OCI-LY7 (cell line): ENCODE measurements around the gene GLB1L2. TPM values are rescaled to one million over a fixed set of nuclear protein-coding genes. Genes with fewer than 3 reads are reported as not detected.

ENCODE experiments used
- BruUV-seq: library from RNA; stranded (reverse); fragments of 400-500 nt; replicated peaks from 2 replicates; lab custom pipeline; 2021; lab: Mats Ljungman, UMichigan
- CTCF ChIA-PET: fragments of 300-600 bp; sonication (Branson Sonifier 250); formaldehyde crosslinking; loops from one replicate; lab custom pipeline; 2022; ENCODE audit warnings: antibody characterized with exemption; ENCODE audit not compliant: unreplicated experiment; lab: Charles Lee
- POLR2A ChIA-PET: fragments of 300-600 bp; sonication (Branson Sonifier 250); formaldehyde crosslinking; loops from one replicate; lab custom pipeline; 2022; ENCODE audit warnings: antibody characterized with exemption; lab: Charles Lee
- DNase-seq: peaks from one replicate; pipeline ENCODE4 v3.0.0-alpha.2; 2015; ENCODE audit warnings: low spot score
- H2AFZ ChIP-seq: fragments of 200-600 bp; sonication (generic), shearing (Covaris generic); 2 replicates; pipeline ENCODE4 v1.6.1; 2014; ENCODE audit warnings: mild to moderate bottlenecking, antibody characterized with exemption, low read length, moderate library complexity
- H3K27ac ChIP-seq: fragments of 200-600 bp; sonication (generic); 2 replicates; pipeline ENCODE4 v1.5.1; 2014; ENCODE audit warnings: mixed run types, low read depth, mild to moderate bottlenecking, moderate library complexity, low read length, inconsistent platforms; ENCODE audit not compliant: poor library complexity, severe bottlenecking
- H3K36me3 ChIP-seq: fragments of 200-600 bp; sonication (generic); 2 replicates; pipeline ENCODE4 v1.6.1; 2014; ENCODE audit warnings: mild to moderate bottlenecking, antibody characterized with exemption, low read length, moderate library complexity, mixed read lengths; ENCODE audit not compliant: insufficient read depth
- H3K4me1 ChIP-seq: fragments of 200-600 bp; sonication (generic); 2 replicates; pipeline ENCODE4 v1.5.1; 2014; ENCODE audit warnings: mild to moderate bottlenecking, low read length; ENCODE audit not compliant: insufficient read depth, poor library complexity, severe bottlenecking
- H3K4me2 ChIP-seq: fragments of 200-600 bp; sonication (generic); 2 replicates; pipeline ENCODE4 v1.6.1; 2014; ENCODE audit warnings: mild to moderate bottlenecking, low read length
- H3K4me3 ChIP-seq: fragments of 200-600 bp; sonication (generic); 2 replicates; pipeline ENCODE4 v1.5.1; 2014; ENCODE audit warnings: mild to moderate bottlenecking, low read depth, low read length; ENCODE audit not compliant: poor library complexity, severe bottlenecking
- H3K79me2 ChIP-seq: fragments of 200-600 bp; sonication (generic); 2 replicates; pipeline ENCODE4 v1.6.1; 2016; ENCODE audit warnings: low read depth, mild to moderate bottlenecking, low read length, moderate library complexity, mixed read lengths; ENCODE audit not compliant: insufficient read depth
- H3K9me2 ChIP-seq: fragments of 200-600 bp; sonication (generic); 2 replicates; pipeline ENCODE4 v1.6.1; 2016; ENCODE audit warnings: mild to moderate bottlenecking, low read length, mixed read lengths; ENCODE audit not compliant: insufficient read depth
- H3K9me3 ChIP-seq: fragments of 200-600 bp; sonication (generic); 2 replicates; pipeline ENCODE4 v1.6.1; 2014; ENCODE audit warnings: mild to moderate bottlenecking, mixed run types, low read length, mixed read lengths
- H4K20me1 ChIP-seq: fragments of 200-600 bp; sonication (generic); 2 replicates; pipeline ENCODE4 v1.6.1; 2014; ENCODE audit warnings: mild to moderate bottlenecking, antibody characterized with exemption, low read length, moderate library complexity, mixed read lengths; ENCODE audit not compliant: insufficient read depth
- EZH2phosphoT487 ChIP-seq: fragments of 200-600 bp; sonication (generic); IDR thresholded peaks from 2 replicates; pipeline ENCODE4 v1.6.1; 2018; ENCODE audit warnings: low read depth, borderline replicate concordance, mild to moderate bottlenecking, mixed run types, antibody characterized with exemption, low read length, moderate library complexity, mixed read lengths
- intact Hi-C: fragments of 100-400 bp; cut with micrococcal nuclease; formaldehyde crosslinking; loops from one replicate; pipeline ENCODE4 v1.10.0; 2022; ENCODE audit not compliant: unreplicated experiment
- total RNA-seq, 2 experiments: library from RNA; depleted of rRNA in 1 of 2; stranded (reverse); fragments of >200 nt in 1 of 2; shearing (Covaris generic) in 1 of 2; gene quantifications; 2 replicates each; pipeline ENCODE4 v1.2.3, GENCODE V29; 2014 to 2022
- TF ChIP-seq, protein P1 (sequence below): fragments of 200-600 bp; sonication (generic); conservative IDR thresholded peaks from 2 replicates; pipeline ENCODE4 v1.5.1; 2014; ENCODE audit warnings: mild to moderate bottlenecking, antibody characterized with exemption, low read length, moderate library complexity, mixed read lengths

Gene GLB1L2
- total RNA-seq, 2 experiments from 2014 or later = not detected

DNA sequence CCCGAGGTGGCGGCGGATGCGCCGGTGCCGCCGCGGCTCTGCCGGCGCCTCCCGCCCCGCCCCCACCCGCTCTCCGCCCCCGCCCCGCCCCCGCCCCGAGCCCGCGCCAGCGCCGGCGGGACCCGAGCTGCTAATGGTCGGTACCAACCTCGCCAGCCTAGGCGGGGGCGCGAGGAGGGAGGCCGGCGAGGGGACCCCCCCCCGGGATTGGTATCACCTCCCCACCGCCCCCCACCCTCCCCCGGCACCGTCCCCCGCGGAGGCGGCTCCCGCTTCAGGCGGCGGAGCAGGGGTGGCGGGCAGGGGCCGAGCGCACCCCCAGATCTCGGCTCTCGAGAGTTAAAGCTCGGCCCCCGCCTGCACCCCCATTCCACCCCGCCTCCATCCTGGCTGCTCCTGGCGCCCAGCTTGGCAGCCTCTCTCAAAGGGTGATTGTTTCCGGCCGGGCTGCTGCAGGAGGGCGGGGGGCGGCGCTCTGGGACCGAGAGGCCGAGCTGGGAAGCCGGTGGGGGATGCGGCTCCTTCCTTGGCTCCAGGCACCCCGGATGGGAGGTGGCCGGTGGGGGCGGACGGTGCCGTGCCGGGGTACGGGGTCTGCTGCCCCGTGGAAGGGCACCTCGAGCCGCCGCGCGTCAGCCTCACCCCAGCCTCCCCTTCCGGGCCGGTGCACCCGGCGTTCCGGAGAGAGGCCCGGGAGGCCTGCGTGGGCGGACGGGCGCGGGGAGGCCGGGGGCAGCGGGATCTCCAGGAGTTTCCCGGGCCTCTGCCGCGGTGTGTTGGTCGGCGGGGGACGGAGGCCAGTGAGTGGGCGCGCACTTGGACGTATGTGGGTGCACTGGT is 80.6 kb downstream of the GLB1L2 start, which contains the start of gene B3GAT1:
B3GAT1 (minus strand) TSS at position 40 of the 840 bp plus-strand sequence. CDS start 24,583 bp downstream, outside the sequence.
- H3K4me1 ChIP-seq = no peaks in the 10 kb centered on the region
- no peaks in the 10 kb centered on the region for H3K9me2 ChIP-seq
- no peaks in the 10 kb centered on the region for H4K20me1 ChIP-seq
- ChIA-PET CTCF (no interaction called here), POLR2A (no interaction called here)
- no peaks in the 10 kb centered on the region for H3K79me2 ChIP-seq
- no peak within 1 kb of the TSS for H3K4me2 ChIP-seq
- DNase-seq = no peak
- H3K9me3 ChIP-seq = no peaks in the 10 kb centered on the region
- intact Hi-C loops = no loop called here
- no peak within 1 kb of the TSS for H3K27ac ChIP-seq
- no TSS peak for BruUV-seq
- no peaks in the 10 kb centered on the region for H3K36me3 ChIP-seq
- no peak within 1 kb of the TSS for H2AFZ ChIP-seq
- no peak within 1 kb of the TSS for H3K4me3 ChIP-seq
- TF ChIP-seq, protein P1, sequence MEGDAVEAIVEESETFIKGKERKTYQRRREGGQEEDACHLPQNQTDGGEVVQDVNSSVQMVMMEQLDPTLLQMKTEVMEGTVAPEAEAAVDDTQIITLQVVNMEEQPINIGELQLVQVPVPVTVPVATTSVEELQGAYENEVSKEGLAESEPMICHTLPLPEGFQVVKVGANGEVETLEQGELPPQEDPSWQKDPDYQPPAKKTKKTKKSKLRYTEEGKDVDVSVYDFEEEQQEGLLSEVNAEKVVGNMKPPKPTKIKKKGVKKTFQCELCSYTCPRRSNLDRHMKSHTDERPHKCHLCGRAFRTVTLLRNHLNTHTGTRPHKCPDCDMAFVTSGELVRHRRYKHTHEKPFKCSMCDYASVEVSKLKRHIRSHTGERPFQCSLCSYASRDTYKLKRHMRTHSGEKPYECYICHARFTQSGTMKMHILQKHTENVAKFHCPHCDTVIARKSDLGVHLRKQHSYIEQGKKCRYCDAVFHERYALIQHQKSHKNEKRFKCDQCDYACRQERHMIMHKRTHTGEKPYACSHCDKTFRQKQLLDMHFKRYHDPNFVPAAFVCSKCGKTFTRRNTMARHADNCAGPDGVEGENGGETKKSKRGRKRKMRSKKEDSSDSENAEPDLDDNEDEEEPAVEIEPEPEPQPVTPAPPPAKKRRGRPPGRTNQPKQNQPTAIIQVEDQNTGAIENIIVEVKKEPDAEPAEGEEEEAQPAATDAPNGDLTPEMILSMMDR = no peak
- TF ChIP-seq EZH2phosphoT487 = no peak

DNA sequence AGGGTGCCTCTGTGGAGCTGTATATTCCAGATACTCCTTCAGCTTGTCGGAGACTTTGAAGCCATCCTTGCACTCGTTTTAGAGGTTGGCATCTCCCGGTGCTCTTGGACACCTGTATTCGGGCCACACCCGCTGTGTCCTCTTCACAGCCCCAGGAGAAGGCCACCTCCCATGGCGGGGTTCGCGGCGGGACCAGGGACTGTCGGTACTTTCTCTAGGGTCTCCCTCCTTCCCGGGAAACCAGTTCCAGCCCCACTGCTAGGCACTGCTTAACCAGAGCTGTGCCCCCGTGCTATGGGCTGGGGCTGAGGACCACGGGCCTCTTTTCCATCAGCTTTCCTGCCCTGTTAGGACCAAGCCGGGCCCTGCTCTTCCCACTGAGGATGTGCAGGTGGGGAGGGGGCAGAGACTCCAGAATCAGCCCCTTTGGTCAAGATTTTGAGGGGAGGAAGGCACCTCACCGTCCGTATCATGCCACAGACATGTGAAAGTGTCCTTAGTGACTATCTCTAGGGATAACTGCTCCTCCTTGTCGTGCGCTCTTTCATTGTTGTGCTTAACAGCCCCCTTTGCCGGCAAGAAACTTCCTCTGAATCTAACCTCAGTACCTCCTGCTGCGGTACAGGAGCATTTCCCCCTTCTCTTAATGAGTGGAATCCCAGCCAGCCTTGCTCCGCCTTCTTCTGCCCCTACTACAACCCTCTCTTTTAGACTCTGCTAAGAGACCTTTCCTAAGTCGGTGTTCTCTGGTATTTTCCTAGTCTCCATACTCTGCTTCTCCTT is 81.4 kb downstream of the GLB1L2 start:
- ChIA-PET CTCF (no interaction called here), POLR2A (no interaction called here)
- no peak overlapping the region for H3K4me2 ChIP-seq
- no peaks in the 10 kb centered on the region for H3K9me3 ChIP-seq
- no peaks in the 10 kb centered on the region for H3K36me3 ChIP-seq
- H3K9me2 ChIP-seq = no peaks in the 10 kb centered on the region
- no peak for TF ChIP-seq EZH2phosphoT487
- TF ChIP-seq, protein P1 = no peak
- H2AFZ ChIP-seq = no peak overlapping the region
- intact Hi-C loops = no loop called here
- no peak for DNase-seq
- no peaks in the 10 kb centered on the region for H3K4me1 ChIP-seq
- H3K27ac ChIP-seq = no peak overlapping the region
- H3K79me2 ChIP-seq = no peaks in the 10 kb centered on the region
- no TSS peak for BruUV-seq
- H3K4me3 ChIP-seq = no peak overlapping the region
- H4K20me1 ChIP-seq = no peaks in the 10 kb centered on the region
